ENCODE results near the gene CAST. TPM values are rescaled to one million over a fixed set of nuclear protein-coding genes. Genes with fewer than 3 reads are reported as not detected.

CAST gene
- polyA plus RNA-seq, 1 experiment = 191 TPM

- no peaks in the 10 kb centered on the region for H3K9me3 ChIP-seq (ENCODE audit: control insufficient read depth, insufficient read depth, low read length)
- no peak for DNase-seq (ENCODE audit: low read depth, low spot score)
- TF ChIP-seq CTCF (IDR thresholded peaks at IDR 0.05; ENCODE audit: low read depth, low read length) = no peak
- H3K27ac ChIP-seq (ENCODE audit: low read depth, low read length) = no peak overlapping the region
- ChIA-PET POLR2A (no interaction called here), CTCF (interaction anchor here (0.5 to 3.3 kb wide), 4 partner anchors 19 to 390 kb away, joined by 3 to 28 read pairs (median 6); no protein-coding TSS in a partner anchor)
- H3K4me3 ChIP-seq (ENCODE audit: low read depth, low read length) = no peak overlapping the region
- H3K27me3 ChIP-seq (ENCODE audit: control insufficient read depth, insufficient read depth, low read length) = no peaks in the 10 kb centered on the region
These were observed 109.2 kb downstream of the CAST start for GRCh38 chr5:96771395-96771794.

GRCh38 chr5:96772111-96772510, 109.9 kb downstream of the CAST start:
- Histone ChIP-seq H3K27me3 (ENCODE audit: control insufficient read depth, insufficient read depth, low read length) (no peaks in the 10 kb centered on the region), H3K27ac (ENCODE audit: low read depth, low read length) (no peak overlapping the region), H3K9me3 (ENCODE audit: control insufficient read depth, insufficient read depth, low read length) (no peaks in the 10 kb centered on the region), H3K4me3 (ENCODE audit: low read depth, low read length) (no peak overlapping the region)
- ChIA-PET CTCF (interaction anchor here (2.0 to 3.3 kb wide), 3 partner anchors 19 to 389 kb away, joined by 5 to 28 read pairs (median 7); no protein-coding TSS in a partner anchor), POLR2A (no interaction called here)
- no peak for TF ChIP-seq CTCF (IDR thresholded peaks at IDR 0.05; ENCODE audit: low read depth, low read length)
- no peak for DNase-seq (ENCODE audit: low read depth, low spot score)

- ChIA-PET CTCF (interaction anchor here (1.5 to 2.2 kb wide), 3 partner anchors 20 to 389 kb away, joined by 5 to 7 read pairs (median 7); no protein-coding TSS in a partner anchor), POLR2A (no interaction called here)
- Histone ChIP-seq H3K4me3 (ENCODE audit: low read depth, low read length) (no peak overlapping the region), H3K27me3 (ENCODE audit: control insufficient read depth, insufficient read depth, low read length) (no peaks in the 10 kb centered on the region), H3K9me3 (ENCODE audit: control insufficient read depth, insufficient read depth, low read length) (no peaks in the 10 kb centered on the region), H3K27ac (ENCODE audit: low read depth, low read length) (no peak overlapping the region)
- no peak for TF ChIP-seq CTCF (IDR thresholded peaks at IDR 0.05; ENCODE audit: low read depth, low read length)
- no peak for DNase-seq (ENCODE audit: low read depth, low spot score)
These were observed 110.4 kb downstream of the CAST start for GRCh38 chr5:96772542-96772941.

- ChIA-PET CTCF (interaction anchor here (2.4 kb wide), 1 partner anchor 23 kb away, joined by 12 read pairs; no protein-coding TSS in a partner anchor), POLR2A (no interaction called here)
- DNase-seq (ENCODE audit: low read depth, low spot score) = no peak
- Histone ChIP-seq H3K27ac (ENCODE audit: low read depth, low read length) (no peak overlapping the region), H3K27me3 (ENCODE audit: control insufficient read depth, insufficient read depth, low read length) (no peaks in the 10 kb centered on the region), H3K9me3 (ENCODE audit: control insufficient read depth, insufficient read depth, low read length) (no peaks in the 10 kb centered on the region), H3K4me3 (ENCODE audit: low read depth, low read length) (no peak overlapping the region)
- TF ChIP-seq CTCF (IDR thresholded peaks at IDR 0.05; ENCODE audit: low read depth, low read length) = no peak
These were observed 112.9 kb downstream of the CAST start for GRCh38 chr5:96775050-96775449.

- CTCF ChIA-PET = interaction anchor here (0.6 to 2.4 kb wide), 3 partner anchors 23 to 386 kb away, joined by 3 to 12 read pairs (median 9); no protein-coding TSS in a partner anchor
- Histone ChIP-seq H3K27me3 (ENCODE audit: control insufficient read depth, insufficient read depth, low read length) (no peaks in the 10 kb centered on the region), H3K27ac (ENCODE audit: low read depth, low read length) (no peak overlapping the region), H3K9me3 (ENCODE audit: control insufficient read depth, insufficient read depth, low read length) (no peaks in the 10 kb centered on the region), H3K4me3 (ENCODE audit: low read depth, low read length) (no peak overlapping the region)
- DNase-seq (ENCODE audit: low read depth, low spot score) = no peak
- POLR2A ChIA-PET = no interaction called here
- TF ChIP-seq CTCF (IDR thresholded peaks at IDR 0.05; ENCODE audit: low read depth, low read length) = no peak
These were observed 113.5 kb downstream of the CAST start for GRCh38 chr5:96775689-96776088.

All from AG04450 (cell line).